Measurements from ENCODE around the gene ZNF281. TPM values are rescaled to one million over a fixed set of nuclear protein-coding genes. Genes with fewer than 3 reads are reported as not detected.

Gene ZNF281
- total RNA-seq, 1 experiment from 2014 or later = 43.0 TPM

Other genes starting within 250 kb of the ZNF281 start
- 16.3 and 26.9 TPM in 2 replicates for gene KIF14, start 210.7 kb upstream of the ZNF281 start, total RNA-seq (2014; rRNA removed; shearing (Covaris generic))

Data from H7 (cell line).